Right kidney (tissue), 1 donor: ENCODE measurements around the gene CEP164.

ENCODE experiments used
- DNase-seq: peaks from one replicate; pipeline ENCODE4 v3.0.0-alpha.2; 2016

The CEP164 gene

DNA sequence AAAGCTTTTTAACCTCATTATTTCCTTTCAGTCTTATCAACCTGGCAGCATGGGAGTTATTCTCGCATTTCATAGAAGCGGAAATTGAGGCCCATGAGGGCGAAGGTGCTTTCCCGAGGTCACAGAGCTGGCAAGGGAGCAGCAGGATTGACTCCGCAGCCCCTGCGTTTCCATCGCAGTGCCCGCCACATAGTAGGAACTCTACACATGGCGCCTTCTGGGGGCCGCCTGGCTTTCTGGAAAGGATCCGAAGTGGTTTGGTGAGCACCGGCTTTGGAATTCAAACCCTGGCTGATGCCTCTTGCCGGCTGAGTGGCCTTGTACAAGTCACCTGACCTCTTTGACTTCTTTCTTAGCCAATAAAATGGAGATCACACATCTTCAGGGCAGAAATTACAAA is 93.4 kb downstream of the CEP164 start:
- no peak for DNase-seq

DNA sequence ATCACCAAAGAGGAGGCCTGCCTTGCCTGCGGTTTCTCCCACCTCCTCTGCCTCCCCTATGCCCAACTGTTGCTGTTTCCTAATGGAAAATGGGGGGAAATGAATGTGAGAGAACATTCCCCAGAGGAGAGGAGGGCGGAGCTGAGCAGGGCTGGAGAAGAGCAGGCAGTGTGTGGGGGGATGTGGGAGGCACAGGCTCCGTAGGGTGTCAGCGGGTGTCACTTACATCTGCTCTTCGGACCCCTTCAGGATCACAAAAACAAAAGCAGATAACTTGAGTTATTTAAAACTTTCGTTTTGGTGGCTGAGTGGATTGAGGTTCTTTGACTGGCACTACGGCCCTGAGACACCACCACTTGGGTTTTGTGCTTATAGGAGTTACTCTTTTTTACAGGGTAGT is 93.8 kb downstream of the CEP164 start:
- no peak for DNase-seq

DNA sequence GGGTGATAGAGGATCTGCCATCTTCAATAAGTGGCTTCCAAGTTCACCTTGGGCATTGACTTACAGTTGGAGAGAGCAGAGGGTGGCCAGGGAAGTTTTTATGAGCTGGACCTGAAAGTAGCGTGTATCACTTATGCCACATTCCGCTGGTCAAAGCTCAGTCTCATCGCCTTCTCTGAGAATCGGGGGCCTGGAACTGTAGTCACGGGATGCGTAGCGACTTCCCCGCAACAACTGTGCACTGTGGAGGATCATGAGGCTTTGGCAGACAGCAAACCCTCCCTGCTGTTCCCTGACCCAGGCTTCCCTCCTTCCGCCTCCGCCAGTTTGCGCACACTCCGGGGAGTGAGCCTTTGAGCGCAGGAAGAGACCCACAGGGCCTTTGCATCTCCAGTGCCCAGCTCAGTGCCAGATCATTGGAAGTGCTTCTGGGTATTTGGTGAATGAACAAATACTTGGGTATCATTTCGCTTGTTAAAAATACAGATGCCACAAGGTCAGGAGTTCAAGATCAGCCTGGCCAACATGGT is 95.5 kb downstream of the CEP164 start:
- no peak for DNase-seq

DNA sequence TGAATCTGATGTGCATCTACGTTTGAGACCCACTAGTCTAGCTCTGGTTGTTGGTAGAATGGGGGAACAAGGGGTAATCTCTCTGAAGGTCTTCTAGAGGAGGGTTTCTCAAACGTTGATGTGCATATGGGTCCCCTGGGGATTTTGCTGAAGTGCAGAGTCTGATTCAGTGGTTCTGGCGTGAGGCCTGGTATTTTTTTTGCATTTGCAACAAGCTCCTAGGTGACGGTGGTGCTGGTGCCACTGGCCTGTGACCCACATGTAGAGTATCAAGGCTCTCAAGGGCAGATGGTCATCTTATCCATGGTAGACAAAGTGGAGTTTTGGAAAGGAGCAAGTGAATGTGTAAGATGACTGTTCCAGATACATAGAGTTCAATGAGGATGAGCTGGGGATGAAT is 97.1 kb downstream of the CEP164 start:
- no peak for DNase-seq

DNA sequence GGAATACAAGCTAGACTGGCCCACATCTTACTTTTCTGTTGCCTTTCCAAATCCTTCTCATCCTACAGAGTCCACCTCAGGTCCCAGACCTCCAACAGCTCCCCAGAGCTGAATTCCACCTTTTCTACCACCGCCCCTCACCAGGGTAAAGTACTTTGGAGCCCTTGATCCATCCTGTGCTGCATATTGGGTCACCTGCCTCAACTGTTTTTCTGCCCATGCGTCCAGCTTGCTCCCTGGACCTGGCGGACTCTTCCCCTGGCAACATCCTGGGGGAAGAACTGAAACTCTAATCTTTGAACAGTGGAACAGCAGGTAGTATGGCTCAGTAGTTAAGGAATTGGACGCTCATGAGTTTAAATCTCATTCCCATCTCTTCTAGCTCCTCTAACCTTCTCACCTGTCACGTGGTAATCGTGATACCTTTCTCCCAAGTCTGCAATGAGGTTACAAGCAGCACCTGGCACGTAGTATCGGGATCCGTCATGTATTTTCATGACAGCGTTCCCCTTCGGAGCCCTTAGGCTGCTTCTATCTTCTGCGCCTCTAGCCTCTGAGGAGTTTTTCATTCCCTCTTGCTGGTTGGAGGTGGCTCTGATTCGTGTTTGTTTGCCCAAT is 98.1 kb downstream of the CEP164 start:
- peak; percentile 40 for DNase-seq

DNA sequence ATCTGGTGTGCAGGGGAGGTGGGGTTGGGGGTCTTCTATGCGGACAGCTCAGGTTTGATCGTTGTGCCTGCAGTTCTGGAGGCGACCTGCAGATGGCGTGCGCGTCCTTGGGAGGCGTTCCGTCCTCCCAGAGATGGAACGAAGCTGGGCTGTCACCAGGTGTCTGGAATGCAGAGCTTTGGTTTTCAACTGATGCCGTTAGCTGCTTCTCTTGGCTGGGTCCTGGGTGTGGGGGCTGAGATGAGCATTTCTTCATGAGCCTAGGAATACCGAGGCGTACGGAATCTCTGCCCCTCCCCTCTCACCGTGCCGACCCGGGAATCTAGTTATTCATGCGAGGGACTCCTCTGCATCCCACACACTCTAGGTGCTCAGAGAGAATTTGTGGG is 98.6 kb downstream of the CEP164 start:
- DNase-seq, result peak; percentile 68

DNA sequence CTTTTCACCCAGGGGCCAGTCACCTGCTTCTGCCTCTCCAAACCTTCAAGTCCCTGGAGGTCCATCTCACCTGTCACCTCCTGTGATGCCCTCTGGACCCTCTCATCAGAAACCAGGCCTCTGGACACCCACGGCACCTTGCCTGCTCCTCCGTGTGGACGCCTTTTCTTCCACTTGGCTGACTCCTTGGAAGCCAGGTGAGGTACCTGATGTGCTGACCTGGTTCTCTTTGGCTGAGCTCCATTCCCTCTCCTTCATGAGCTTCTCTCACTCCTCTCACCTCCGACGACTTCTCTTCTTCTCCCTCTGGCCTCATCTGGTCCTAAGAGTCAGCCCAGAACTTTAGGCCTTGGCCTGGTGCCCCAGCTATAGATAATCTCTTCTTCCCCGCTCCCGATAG is 99.3 kb downstream of the CEP164 start:
- DNase-seq, result no peak

DNA sequence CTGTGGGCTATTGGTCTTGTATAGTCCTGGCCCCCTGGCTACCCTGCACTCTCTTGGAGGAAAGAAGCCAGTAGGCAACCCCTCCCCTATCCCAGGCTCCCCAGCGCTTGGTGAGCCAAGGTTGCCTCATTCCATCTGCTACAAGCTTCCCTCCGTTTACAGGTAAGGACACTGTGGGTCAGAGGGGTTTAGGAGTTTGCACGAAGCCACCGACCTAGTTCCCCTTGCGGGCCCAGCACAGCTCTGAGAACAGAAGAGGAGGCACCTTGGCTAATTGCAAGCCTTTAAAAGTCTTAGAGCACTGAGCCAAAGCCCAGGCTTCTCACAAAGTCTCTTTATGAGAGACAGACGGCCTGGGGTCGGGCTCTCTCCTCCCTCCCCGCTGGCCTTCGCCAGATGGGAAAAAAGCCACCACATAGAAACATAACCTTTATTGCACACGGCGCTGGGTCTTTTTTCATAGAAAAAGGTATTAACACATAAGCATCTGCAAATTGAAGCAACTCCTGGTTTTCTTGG is 99.8 kb downstream of the CEP164 start:
- no peak for DNase-seq

DNA sequence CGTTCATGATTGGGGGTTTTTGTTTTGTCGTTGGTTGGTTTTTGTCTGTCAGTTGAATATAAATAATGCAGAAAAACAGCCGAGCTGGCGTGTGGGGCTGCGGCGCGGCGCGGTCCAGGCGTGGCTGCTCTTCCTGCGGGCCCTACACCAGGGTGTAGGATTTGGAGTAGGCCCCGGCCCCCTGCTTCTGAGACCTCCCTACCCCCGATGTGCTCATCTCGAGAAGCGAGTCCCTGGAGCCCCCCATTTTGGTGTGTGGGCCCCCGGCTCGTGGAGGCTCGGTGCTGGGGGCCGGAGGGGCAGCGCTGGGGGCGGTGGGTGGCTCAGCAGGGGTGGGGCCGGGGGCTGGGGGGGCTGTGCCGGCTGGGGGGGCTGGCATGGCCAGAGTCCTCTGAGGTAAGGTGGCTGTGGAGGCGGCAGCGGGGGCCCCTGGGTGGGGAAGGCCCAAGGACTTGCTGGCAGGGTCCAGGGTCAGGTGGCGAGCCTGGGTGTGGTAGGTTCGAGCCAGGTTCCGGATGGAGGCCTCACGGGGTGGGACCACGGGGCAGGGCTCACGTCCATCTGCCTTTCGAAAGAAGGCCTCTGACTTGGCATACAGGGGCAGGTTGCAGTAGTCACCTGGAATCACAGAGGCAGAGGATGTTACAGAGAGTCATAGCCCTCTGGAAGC is 100.7 kb downstream of the CEP164 start:
- DNase-seq, result no peak

DNA sequence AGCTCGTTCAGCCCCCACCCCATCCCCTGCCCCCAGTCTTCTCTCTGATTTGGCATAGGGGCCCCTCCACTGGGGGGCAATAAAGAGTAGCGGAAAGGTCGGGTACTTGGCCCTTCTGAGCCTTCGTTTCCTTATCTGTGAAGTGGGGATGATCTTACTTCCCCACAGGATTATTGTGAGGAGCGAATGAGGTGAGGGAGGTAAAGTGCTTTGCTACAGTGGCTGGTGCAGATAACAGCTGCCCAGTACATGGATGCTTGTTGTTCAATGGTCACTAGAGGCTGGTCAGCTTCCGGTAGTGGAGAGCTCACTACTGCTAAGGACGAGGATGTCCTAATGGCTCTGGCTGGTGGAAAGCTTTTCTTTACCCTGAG is 101.2 kb downstream of the CEP164 start:
- DNase-seq, result no peak

DNA sequence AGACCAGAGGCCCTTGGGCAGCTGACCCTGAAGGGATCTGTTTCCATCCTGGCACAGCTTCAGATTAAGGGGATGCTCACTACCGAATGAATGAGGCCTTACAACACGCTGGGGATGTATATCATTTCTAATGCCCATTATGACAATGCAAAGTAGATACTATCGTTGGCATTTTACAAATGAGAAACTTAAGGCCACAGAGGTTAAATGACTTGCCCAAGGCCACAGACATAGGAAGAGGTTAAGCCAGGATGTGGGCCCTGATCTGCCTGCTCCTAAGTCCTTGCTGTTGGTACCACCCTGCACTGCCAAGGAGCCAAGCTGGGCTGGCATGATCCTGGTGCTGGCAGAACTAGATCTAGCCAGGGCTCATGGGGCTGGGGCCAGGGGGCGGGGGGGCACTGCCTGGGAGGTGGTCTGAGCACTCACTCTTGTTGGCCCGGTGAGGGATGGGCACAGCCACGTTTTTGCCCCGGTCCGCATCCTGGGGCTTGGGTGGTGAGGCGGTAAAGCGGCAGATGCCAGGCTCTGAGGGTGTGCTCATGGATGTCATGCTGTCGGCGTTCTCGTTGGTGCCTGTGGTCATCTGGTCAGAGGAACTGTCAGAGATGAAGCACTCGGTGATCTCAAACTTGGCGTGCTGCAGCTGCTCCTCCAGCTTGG is 102.8 kb downstream of the CEP164 start:
- DNase-seq, result no peak

DNA sequence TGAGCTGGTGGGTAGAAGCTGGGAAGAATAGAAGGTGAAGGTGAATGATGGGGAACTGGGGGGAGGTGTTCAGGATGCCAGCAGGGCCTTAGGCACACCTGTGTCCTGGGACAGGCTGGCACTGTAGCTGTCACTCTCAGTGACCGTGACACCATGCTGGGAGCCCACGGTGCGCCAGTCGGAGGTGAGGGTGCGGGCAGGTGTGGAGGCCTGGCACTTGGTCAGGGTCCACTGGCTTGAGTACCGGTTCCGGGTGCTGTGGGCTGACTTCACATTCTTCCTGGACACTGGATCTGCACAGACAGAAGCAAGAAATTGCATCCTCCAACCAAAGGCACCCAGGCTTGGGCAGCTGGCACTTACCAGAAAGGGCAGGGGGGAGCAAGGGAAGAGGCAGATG is 103.8 kb downstream of the CEP164 start:
- no peak for DNase-seq

DNA sequence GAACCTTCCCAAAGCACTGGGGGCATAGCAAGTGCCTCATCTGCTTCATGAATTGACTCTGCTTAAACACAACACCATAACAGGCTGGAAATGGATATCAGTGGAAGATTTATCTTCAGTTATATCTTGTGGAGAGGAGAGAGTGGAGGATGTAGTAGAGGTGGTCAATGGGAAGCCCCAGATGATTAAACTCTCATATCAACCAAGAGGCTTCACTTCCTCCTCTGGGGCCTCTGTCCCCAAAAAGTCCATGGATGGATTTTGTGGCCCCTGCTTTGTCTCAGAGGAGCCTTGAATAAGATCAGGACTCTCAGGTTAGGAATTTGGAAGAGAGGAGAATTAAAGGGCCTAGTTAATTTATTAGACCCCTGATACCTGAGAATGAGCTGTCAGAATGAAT is 106.1 kb downstream of the CEP164 start:
- no peak for DNase-seq

DNA sequence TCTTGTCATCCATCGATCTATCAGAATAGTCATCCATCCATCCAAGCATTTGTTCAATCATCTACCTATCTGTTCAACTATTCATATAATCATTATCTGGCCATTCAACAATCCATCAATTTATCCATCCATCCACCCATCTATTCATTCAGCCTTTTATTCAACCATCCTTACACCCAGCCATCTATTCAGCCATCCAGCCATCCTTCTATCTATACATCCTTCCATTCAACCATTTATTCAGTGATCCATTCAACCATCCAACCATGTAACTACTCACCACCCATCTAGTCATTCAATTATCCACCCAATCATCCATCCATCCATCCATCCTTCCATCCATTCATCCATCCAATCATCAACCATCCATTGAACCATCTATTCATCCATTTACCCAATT is 106.8 kb downstream of the CEP164 start:
- no peak for DNase-seq

DNA sequence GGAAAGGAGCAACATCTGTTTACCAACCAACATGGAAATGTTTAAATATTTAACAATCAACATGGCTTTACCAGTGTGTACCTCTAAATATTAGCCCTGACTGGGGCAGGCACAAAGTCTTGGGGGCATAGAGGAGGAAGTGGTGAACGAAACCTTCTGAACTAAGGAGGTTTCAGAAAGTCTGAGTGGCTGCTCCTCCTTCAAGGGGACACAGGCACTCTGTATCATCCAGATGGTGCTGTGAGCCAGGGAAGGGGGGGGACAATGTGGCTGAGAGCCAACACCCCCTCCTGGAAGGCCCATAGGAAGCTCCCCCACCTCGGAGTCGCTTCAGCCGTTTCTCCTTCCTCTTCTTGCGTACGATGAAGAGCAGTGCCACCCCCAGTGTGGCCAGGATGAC is 107.7 kb downstream of the CEP164 start:
- no peak for DNase-seq

DNA sequence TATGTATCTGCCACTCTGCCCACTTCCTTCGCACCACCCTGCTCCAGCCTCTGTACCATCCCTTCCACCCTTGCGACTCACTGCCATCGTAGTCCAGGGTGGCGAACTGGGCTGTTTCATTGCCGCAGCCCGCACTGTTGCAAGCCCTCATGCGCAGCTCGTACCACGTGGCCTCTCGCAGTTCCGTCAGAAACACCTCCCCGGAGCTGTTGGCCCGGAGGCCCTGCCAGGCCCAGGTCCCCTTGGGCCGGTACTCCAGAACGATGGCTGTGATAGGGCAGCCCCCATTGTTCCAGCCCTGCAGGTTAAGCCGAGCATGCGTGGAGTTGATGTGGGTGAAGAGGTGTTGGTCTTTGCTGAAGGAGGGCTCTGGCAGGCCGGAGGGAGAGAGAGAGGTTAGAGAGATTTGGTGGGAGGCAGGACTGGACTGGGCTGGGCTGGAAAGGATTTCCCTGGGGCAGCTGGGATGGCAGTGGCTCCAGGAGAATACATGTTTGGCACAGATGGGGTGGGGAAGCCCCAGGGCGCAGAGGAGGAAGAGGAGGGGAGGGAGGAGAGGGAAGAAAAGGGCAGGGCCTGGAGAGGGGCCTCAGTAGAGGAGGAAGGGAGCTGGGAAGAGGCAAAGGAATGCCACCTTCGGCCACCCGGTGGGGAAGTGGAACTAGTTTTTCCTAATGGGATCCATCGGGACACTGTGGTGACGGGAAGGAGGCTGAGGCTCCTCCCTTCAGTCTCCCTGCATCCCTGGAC is 109.6 kb downstream of the CEP164 start:
- no peak for DNase-seq

DNA sequence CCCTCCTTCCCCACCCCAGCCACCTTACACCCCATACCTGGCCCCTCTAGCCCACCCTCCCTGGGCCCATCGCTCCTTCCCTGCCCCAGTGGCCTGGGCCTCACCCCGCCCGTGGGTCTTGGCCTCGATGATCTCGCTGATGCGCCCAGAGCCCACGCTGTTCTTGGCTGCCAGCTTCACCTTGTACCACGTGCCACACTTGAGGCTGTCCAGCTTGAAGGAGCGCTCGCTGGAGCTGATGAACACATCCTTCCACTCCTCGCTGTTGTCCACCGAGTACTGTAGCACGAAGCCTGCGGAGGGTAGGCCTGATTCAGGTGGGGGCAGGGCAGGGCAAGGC is 110.1 kb downstream of the CEP164 start:
- no peak for DNase-seq

DNA sequence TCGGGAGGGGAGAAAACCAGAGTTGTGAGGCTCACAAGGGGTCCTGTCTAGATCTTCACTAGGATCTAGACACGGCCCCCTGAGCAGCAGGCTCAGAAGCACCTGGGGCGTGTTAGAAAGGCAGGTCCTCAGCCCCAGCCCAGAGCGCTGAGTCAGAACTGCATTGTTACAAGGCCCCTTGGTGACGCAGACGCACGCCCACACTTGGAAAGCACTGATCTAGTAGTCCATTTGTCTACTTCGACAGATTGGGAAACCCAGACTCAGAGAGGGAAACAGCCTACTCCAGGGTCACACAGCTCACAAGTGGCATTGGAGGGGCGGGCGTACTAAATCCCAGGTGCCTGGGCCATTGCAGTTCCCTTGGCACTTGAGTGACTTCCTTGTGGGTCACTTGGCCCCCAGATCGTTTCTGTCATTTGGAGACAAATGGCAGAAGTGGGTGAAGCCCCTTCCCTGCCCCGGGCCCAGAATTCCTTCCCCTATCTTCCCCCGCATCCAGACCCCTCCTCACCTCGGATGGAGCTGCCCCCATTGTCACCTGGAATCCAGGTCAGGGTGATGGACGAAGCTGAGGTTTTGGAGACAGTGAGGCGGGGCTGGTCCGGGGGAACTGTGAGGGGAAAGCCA is 110.8 kb downstream of the CEP164 start:
- no peak for DNase-seq

DNA sequence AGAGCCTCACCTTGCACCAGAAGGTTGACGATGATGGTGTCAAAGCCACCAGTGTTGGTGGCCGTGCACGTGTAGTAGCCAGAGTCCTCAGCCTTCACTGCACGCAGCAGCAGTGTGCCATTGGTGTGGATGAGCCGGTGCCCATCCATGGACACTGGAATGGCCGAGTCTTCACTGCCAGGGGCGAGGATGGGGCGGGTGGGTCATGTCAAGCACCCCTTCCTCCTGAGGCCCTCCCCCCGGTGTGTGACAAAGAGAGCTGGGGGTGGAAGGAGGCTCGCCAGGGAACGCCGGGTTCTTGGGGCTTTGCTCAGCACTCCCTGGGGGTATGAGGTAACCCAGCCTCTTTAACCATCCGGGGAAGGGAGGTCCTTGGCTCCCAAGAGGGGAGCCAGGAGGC is 111.6 kb downstream of the CEP164 start:
- DNase-seq, result no peak

DNA sequence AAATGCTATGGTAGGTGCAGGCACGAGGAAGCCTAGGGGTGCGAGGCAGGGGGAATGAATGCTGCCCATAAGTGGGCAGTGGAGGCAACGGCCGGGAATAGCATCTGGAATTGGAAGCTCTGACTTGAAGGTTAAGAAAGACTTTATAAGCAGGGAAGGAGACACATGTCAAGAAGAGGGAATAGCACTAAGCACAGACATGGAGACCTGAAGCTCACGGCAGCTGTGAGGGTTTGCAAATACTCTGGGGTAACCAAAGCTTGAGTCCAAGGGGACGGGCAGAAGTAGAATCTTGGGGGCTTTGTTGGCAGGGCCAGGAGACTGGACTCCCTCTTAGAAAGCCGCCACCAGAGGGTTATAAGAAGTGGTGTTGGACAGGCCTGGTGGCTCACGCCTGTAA is 112.6 kb downstream of the CEP164 start:
- DNase-seq, result no peak

DNA sequence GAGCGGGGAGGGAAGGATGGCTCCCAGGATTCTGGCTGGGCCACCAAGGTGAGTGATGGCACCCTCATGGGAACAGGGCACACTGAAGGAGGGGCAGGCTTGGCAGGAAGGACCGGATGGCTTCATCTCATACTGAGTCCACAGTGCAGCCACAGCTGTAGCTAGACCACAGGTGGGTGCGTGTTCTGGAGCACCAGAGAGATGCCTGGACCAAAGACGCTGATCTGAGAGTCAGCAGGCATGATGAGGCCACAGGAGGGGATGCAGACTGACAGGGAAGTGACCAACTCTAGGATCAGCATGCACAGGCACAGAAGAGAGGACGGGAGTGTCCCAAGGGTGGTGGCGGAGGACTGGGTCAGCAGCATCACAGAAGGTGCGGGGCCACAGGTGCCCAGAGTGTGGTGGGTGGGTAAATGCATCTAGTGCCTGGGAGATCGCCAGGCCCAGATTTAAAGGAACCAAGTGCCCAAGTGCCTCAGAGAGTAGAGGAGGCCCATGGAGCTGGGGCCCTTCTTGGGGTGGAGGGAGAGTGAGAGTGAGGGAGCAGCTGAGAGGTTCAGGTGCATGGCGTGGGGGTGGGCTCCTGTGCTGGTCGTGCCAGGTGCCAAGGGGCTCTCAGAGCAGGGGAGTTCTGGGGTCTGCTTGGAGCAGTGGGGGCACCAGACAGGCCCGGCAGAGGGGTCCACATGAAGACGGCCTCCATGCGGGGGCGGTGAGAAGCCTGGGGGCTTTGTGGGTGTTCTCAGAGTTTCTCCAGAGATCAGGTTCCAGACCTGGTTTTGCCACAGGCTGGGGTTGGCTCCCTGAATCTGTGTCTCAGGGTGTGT is 113.7 kb downstream of the CEP164 start:
- DNase-seq, result no peak
